Stimulated activated CD8-positive, alpha-beta memory T cell treated with anti-CD3 and anti-CD28 coated beads, Interleukin-7, amount 100 ng/mL, for 4 hours (primary cell): ENCODE results near the gene ANO1.

Experiments used
- DNase-seq, 2 donors: peaks; one replicate each; pipeline ENCODE4 v3.0.0-alpha.2; 2020; ENCODE audit warnings: low read depth in 2 of 2

ANO1 gene

GRCh38 chr11:70050243-70050642 is 27.9 kb upstream of the ANO1 start:
- DNase-seq = no peak

- DNase-seq = no peak
Measured at GRCh38 chr11:70054004-70054403, 24.1 kb upstream of the ANO1 start.

DNA sequence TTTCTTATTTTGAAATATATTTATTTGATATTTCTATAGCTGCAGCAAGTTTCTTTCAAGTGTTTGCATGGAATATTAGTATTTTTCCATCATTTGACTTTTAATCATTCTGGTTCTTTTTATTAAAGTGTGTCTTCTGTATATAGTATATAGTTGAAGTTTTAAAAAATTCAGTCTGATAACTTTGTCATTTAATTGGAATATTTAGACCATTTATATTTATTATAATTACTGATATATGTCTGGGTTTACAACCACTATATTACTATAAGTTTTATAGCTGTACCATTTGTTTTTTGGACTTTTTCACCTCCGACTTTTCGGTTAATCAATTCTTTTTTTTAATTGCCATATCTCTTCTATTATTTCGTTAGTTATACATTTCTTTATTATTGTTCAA is 22.7 kb upstream of the ANO1 start:
- no peak for DNase-seq

DNA sequence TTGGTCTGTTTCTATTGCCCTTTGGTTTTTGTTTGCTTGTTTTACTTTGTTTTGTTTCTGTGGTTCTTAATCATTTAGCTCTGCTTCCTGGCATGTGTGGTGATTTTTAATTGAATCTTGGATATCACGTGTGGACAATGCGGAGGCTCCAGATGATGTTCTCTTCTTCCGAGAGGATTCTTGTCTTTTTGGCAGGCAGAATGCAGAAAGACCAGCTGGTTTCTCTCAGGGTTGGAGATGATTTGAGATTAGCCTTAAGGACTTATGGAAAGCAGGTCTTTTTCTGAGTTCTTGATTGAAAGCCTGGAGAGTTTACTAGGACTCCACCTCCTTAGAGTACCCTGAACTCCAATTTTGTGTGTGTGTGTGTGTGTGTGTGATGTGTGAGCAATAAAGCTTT is 21.0 kb upstream of the ANO1 start:
- no peak for DNase-seq

GRCh38 chr11:70059971-70060370 is 18.1 kb upstream of the ANO1 start:
- no peak for DNase-seq

DNA sequence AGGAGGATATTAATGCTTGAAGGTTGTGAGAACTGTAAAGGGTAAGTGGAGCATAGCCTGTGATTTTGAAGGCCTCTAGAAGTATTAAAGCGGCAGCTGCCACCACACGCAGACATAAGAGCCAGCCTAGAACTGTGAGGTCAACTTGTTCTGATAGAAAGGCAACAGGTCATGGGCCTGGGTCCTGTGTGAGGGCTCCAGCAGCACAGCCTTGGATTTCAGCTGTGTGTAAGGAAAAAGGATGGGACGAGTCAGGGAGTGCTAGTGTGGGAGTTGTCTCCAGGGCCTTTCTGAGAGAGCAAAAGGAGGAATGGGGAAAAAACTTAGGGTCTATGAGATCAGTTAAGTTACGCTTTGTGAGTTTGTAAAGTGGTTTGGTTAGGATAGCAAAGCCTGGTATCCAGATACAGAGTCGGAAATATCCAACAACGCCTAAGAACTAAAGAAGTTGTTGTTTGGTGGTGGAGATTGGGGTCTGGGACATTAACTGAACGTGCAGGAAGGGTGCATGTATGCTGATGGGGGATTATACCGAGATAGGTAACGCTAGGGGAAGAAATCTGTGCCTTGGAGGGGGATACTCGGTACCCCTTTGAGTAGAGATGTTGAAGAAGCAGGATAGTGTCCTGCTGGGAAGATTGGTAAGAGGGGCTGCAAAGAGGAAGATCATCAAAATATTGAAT is 17.4 kb upstream of the ANO1 start:
- DNase-seq = no peak

DNA sequence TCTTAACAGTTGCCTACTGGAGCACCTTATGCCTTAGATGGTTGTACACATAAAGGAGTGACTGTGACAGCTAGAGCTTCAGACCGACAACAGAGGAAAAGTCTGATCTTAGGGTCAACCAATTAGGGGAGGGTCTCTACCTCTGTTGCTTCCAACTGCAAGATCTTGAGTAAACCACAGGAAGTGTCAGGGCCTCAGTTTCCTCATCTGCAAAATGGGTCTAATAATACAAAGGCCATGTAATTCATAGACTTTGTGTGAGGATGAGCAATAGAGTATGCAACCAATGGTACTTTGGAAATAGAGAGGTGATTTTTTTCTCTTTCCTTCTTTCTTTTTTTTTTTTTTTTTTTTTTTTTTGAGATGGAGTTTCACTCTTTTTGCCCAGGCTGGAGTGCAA is 16.4 kb upstream of the ANO1 start:
- no peak for DNase-seq

DNA sequence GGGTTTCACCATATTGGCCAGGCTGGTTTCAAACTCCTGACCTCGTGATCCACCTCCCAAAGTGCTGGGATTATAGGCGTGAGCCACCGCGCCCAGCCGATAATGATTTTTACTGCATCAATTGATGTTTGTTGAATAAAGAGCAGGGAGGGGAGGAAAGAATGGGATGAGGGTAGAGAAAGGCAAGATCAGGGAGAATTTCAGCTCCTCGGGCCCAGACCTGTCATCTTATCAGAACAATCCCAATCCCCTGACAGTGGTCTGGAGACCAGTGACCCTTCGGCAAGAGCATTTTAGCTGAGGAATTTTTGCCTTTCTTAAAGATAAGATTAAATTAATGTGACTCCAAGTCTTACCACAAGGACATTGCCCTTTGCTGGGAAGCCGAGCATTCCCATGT is 15.0 kb upstream of the ANO1 start:
- DNase-seq = no peak

GRCh38 chr11:70063555-70063954 is 14.6 kb upstream of the ANO1 start:
- no peak for DNase-seq

GRCh38 chr11:70064008-70064725 is 13.9 kb upstream of the ANO1 start:
- no peak for DNase-seq

DNA sequence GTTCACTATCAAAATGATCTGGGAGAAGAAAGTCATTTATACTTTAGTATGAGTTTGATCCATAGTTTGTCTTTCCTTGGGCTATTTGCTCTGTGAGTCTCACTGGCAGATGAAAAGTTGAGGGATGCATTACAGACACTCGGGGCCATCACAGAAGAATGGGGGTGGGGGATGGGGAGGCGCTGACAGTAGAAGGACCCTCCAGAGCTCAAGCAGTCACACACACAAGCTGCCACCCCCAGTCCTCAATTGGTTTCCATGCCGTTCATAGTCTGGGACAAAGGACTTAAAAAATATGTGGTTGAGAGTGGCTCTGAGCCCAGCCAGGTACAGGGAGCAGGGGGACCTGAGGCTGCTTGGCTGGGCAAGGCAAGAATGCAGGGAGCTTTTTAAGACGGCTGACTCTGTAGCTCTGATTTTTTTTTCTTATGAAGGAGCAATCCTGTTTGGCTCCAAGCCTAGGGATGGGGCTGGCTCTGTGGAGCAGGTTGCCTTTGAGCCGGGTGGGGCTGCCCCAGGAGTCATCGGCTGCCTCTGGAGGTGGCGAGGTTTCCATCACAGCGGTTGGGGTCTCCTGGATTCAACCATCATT is 13.3 kb upstream of the ANO1 start:
- DNase-seq = no peak

DNA sequence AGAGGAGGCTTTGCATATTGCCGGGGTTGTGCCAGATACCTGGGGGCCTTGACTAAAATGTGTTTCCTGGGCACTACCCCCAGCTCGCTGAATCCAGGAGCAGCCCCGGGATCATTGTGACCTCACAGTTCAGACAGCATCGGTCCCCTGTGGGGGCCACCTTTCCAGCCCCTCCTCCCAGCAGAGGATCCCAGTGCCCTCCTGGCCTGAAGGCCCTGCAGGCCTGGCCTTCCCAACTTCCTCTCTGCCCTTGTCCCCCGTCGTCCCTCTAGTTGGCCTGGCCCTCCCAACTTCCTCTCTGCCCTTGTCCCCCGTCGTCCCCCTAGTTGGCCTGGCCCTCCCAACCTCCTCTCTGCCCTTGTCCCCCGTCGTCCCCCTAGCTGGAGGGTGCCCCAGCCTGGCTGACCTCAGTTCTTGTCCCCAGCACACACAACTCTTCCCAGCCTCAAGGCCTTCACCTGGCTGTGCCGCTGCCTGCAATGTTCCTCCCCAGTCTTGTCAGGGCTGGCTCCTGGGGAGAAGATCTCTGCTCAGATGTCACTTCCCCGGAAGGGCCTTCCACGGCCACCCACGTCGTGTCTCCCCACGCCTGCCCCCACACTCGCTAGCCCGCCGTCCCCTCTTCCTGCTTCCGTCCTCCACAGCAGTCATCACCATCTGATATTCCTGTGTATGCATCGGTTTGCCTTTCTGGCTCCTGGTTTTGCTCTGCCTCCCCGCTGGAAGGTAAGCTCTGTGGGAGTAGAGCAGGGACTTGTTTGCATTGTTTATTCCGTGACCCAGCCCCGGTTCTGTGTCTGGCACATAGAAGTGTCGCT is 12.6 kb upstream of the ANO1 start:
- DNase-seq = no peak

DNA sequence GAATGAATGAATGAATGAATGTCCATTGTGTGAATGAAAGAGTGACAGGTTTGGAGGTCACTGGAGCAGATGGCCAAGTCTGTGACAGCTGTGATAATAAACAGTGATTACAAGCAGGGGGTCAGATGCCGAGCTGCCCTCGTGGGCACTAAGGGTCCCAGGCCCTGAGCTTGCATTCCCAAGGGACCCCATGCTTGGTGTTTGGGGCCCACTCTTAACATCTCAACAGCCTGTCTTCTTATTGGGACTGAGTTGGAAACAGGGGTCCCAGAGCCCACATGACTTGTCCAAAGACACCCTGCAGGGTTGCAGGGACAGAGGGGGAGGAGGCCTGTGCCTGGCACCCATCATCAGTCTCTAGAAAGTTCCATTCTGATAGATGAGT is 12.0 kb upstream of the ANO1 start:
- DNase-seq = no peak

DNA sequence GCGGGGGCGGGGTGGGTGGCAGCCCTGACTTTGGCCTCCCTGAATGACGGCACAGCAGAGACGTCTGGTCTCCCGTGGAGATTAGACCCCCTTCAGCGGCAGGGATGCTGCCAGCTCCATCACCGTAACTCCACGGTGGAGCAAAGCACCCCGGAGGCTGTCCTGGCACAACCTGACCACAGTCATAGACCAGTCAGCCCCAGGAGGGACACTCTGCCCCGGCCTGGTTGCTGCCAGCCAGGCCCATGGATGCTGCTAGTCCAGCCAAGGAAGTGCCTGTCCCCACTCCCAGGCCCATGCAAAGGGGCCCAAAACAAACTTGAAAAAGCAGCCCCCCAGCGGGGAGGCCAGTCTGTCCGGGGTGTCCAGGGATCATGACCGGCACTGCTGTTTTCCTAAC is 11.5 kb upstream of the ANO1 start:
- no peak for DNase-seq

- no peak for DNase-seq
Measured at GRCh38 chr11:70067036-70067435, 11.1 kb upstream of the ANO1 start.

DNA sequence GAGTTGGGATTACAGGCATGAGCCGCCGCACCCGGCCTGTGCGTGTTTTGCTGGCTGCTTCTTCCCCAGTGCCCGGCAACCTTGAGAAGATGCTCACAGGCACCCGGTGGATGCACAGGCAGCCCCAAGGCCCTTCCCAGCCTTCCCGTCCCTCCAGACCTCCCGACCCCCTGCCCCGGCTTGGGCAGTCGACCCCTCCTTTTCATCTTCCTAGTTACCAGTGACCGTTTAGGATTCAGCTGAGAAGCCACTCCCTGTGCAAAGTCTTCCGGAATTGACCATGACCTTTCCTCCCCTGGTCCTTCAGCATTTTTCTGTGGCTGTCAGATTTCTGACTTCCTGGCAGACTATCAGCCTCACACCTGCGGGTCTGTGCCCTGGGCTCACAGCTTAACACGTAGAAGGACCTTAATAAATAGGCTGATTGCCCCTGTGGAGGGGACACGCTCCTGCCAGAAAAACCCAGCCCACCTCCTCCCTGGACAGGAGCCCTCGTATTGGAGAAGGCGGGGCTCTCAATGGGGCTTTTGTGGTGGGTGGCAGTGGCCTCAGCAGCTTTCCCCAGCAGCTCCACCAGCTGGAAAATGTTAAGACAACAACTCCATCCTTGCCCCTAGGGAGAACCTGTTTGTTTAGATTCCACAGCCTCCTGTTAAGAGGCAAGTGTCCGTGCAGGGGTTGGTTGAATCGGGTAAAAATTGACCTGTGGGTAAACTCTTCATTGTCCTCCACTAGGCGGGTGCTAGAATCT is 10.4 kb upstream of the ANO1 start:
- no peak for DNase-seq

GRCh38 chr11:70068345-70068744 is 9.8 kb upstream of the ANO1 start:
- DNase-seq = no peak

DNA sequence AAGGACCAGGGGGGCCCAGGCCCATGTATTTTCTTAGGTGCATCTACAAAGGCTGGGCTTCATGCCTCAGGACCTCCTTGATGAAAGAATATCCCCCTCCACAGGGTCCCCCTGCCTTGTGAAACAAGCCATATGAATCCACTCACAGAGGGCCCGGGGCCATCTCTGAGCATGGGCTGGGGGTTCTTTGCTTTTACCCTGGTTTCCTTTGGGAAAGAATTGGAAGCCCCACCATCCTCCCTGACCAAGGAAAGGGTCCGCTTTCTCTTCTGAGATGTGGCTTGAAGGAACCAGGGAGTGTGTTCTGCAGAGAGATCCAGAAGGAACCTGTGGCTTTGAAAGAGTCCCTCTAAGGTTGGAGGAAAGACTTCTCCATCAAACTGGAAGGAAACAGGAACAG is 9.2 kb upstream of the ANO1 start:
- no peak for DNase-seq

DNA sequence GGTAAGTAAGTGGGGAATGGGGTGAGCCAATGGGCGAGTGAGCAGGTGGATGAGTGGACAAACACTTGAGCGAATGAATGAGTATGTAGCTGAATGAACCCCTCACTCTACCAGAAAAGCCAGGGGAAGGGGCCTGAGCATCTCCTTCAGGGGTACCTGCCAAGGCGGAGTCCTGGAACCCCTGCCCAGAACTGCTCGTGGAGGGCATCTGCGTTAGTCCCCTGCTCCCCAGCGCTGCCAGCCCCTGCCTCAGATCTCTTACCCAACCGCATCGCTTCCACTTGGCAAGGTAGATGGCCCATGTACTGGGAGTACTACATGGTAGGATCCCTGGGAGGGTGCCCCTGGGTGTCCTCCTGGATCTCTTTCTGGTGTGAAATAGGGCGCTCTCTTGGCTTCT is 7.4 kb upstream of the ANO1 start:
- DNase-seq = no peak

DNA sequence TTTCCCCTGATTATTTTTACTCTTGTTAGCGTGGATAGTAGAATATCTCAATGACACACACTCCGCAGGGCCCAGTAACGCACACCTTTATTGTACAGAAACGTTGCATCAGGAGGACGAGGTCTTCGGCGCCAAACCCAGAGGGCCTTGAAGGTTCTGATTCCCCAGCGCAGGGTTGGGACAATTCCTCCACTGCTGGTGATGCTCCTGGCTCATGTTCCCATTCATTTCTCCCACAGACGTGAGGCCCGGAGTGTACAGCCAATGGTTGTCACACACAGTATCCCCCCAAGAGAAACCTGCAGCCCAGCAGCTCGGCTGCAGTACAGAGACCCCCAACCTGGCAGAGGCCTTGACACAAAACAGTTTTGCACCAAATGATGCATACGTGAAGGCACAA is 6.1 kb upstream of the ANO1 start:
- no peak for DNase-seq

- DNase-seq = no peak
Measured at GRCh38 chr11:70072461-70072860, 5.7 kb upstream of the ANO1 start.
